Stimulated activated CD8-positive, alpha-beta memory T cell treated with anti-CD3 and anti-CD28 coated beads, Interleukin-15, amount 100 ng/mL, for 48 hours (primary cell): ENCODE results near the gene NGEF.

Experiments used
- DNase-seq, 2 donors: peaks; one replicate each; pipeline ENCODE4 v3.0.0-alpha.2; 2020; ENCODE audit warnings: low read depth in 2 of 2

The NGEF gene

DNA sequence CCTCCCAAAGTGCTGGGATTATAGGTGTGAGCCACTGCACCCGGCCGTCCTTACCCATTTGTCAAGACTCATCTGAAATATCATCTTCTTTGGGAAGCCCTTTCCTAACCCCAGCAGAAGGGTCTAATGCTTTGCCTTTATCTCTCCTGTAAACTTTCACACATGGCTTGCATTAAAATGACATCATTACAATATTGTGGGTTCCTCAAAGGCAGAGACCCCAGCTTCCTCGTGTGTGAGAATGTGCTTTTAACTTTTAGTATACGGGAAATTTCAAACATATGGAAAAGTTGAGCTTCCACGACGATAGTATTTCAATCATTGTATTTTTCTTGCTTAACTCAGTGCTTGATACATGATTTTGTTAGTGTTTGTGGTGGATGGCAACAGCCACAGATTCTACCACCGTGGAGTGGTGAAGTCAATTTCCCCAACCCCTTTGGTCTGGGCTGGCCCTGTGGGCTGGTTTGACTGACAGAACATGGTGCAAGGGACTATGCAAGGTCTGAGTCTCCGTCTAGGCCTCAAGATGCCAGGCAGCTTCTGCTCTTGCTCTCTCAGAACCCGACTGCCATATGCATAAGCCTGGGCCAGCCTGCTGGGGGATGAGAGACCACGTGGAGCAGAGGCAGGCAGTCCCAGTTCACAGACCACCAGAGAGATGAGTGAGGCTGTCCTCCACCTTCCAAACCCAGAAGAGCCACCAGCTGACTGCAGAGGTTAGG lies 39.9 kb downstream of the NGEF start:
- DNase-seq: no peak

DNA sequence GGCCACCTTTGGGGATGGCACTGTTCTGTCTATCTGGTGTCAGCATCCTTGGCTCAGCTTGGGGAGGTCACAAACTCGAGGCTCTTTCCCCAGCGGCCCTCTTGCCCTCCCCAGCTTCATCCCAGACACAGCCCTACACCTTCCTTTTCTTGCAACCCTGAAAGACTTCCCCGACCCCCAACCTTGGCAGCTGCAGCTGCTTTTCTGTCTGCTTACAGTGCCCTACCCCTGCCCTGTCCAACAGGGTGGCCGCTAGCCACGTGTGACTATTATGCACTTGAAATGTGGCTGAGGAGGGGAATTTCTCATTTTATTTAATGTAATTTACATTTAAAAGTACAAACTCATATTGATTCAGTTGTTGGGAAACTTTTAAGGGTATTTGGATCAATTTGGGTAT lies 41.3 kb downstream of the NGEF start:
- no peak for DNase-seq

- no peak for DNase-seq
Observed at GRCh38 chr2:232970051-232970450, 43.0 kb downstream of the NGEF start.

DNA sequence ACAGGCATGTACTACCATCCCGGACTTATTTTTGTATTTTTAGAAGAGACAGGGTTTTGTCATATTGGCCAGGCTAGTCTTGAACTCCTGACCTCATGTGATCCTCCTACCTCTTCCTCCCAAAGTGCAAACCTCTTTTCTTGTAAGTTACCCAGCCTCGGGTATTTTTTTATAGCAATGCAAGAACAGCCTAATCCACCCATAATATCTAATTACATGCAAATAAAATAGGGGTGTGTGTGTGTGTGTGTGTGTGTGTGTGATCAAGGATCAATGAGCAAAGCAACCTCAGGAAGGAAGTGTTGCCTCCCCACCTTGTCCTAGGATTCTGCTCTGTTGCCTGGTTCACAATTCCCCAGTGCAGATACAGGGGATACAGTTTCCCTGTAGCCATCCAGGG lies 45.6 kb downstream of the NGEF start:
- no peak for DNase-seq

DNA sequence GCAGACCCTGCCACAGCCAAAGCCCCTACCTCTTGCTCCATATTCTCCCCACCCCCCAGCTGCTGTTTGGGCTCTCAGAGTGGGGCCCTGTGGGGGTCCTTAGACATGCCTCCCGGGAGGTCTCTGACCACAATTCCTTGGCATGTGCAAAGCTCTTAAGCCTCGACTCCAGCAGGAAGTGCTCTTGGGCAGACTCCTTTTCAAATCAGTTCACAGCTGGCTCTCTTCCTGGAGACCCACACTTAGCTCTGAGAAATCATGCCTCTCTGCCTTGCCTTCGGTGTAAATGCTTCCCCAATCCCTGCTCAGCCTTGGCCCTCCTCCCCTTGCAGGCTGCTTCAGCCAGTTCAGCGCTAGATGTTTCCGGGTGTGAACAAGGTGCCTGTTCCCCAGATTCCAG lies 46.9 kb downstream of the NGEF start:
- DNase-seq: no peak

DNA sequence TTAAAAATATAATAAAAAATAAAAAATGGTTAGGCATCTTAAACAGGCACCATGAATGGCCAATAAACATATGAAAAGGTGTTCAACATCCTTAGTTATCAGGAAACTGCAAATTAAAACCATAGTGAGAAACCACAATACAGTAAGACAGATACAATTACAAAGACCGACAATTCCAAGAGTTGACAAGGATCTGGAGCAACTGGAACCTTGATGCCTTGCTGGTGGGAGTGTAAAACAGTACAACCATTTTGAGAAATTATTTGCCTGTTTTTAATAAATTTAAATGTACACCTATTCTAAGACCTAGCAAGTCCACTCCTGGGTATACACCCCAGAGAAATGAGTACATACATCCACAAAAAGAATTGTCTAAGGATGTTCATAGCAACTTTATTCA lies 49.1 kb downstream of the NGEF start:
- DNase-seq: no peak

DNA sequence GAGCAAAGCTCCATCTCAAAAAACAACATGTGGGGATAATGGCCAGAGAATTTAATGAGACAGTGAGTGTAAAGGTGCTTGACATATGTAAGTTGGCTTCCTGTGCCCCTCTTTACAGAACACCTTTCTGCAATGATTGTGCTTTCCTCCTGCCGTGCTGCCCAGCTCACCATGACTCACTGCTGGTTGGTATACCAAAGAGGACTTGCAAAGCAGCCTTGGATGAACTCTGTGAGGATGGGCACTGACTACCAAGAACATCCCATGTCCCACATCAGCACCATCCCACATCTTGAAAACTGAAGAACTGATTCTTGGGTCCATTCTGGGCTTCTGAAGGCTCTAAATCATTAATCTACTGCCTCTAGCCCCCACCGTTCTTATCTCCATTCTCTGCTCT lies 52.2 kb downstream of the NGEF start:
- DNase-seq: no peak

- DNase-seq: no peak
Observed at GRCh38 chr2:232959139-232959538, 53.9 kb downstream of the NGEF start.

- DNase-seq: no peak
Observed at GRCh38 chr2:232957657-232958090, 55.4 kb downstream of the NGEF start.

DNA sequence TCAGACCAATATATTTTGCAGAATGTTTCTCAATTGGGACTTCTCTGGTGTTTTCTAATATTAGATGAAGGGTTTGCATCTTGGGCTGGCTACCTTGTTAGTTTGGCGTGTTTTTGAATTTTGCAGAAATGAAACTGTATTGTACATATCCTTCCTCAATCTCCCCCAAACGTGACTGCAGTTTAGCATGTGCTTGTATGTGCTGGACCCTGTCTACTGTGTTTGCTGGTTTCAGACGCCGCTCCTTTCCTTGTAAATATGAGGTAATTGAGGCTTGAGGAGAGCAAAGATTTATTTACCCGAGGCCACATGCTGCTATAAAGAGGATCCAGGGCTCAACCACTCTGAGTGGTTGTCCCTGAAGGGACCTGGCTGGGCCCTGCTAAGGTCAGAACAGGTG lies 57.2 kb downstream of the NGEF start:
- DNase-seq: no peak

GRCh38 chr2:232954691-232955090 lies 58.4 kb downstream of the NGEF start:
- DNase-seq: no peak

GRCh38 chr2:232951891-232952290 lies 61.2 kb downstream of the NGEF start:
- DNase-seq: no peak

DNA sequence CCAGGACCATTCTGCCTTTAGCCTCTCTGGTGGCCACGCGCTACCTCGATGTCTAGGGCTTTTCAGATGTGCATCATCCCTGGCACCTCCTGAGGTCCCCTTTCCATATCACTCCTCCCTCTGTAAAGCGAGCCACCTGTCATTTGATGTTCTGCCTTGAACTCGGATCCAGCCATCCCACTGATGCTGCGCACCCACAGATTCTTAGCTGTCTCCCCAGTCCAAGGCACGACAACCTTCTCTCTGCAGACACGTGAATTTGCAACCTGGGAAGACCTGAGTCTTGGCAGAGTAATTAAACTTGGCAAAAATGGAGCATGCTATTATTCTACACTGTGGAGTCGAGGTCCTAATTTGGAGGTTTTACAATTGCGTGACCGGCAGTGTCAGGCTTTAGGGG lies 61.9 kb downstream of the NGEF start:
- DNase-seq: no peak

- DNase-seq: no peak
Observed at GRCh38 chr2:232950751-232951150, 62.3 kb downstream of the NGEF start.

- DNase-seq: no peak
Observed at GRCh38 chr2:232949016-232949415, 64.0 kb downstream of the NGEF start.

- no peak for DNase-seq
Observed at GRCh38 chr2:232942831-232943230, 70.2 kb downstream of the NGEF start.

GRCh38 chr2:232941912-232942594 lies 71.0 kb downstream of the NGEF start:
- no peak for DNase-seq

- no peak for DNase-seq
Observed at GRCh38 chr2:232941400-232941799, 71.7 kb downstream of the NGEF start.

GRCh38 chr2:232940724-232941123 lies 72.3 kb downstream of the NGEF start:
- DNase-seq: no peak

- no peak for DNase-seq
Observed at GRCh38 chr2:232937278-232937906, 75.7 kb downstream of the NGEF start.

DNA sequence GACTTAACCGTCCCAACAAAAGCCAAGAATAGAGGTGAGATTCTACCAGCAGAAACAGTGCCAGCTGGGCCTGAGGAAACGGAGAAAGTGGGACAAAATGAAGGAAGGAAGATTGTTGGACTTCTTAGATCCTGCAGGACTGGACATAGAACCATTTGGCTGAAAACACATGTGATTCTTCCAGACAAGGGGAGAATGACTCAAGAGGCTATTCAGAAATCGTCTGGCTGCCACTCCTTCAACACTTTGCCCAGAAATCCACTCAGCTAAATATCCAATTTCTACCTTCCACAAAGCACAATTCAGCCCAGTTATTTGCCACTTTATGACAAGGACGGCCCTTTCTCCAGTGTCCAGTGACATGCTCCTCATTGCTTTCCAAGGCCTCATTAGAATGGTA lies 81.4 kb downstream of the NGEF start:
- no peak for DNase-seq

- DNase-seq: no peak
Observed at GRCh38 chr2:232930059-232930400, 83.0 kb downstream of the NGEF start.
